Natural killer cell treated with Interleukin-12 subunit alpha and Interleukin-12 subunit beta and Interleukin-15 and Interleukin-18, amount 100 ng/mL, for 72 hours (primary cell): ENCODE measurements around the gene PAPPA. TPM values are rescaled to one million over a fixed set of nuclear protein-coding genes. Genes with fewer than 3 reads are reported as not detected.

Experiments
- ATAC-seq, 2 donors: fragments of 150-1000 bp; cut with Tn5 transposase in 1 of 2; sonication (Bioruptor Pico), chemical (Tn5 transposase) in 1 of 2; 2 replicates each; pipeline ENCODE4 v1.10.0; 2021
- DNase-seq: peaks from one replicate; pipeline ENCODE4 v3.0.0; 2022; ENCODE audit warnings: low spot score
- H3K27ac Mint-ChIP-seq, 2 donors: 1 replicate in 1 of 2; 2 replicates in 1 of 2; pipeline ENCODE4 v1.8.0; 2022; ENCODE audit warnings: mixed read lengths in 2 of 2, mild to moderate bottlenecking in 1 of 2, moderate library complexity in 1 of 2
- H3K27me3 Mint-ChIP-seq, 2 donors: 1 replicate in 1 of 2; 2 replicates in 1 of 2; pipeline ENCODE4 v1.8.0; 2022; ENCODE audit warnings: mixed read lengths in 2 of 2
- H3K36me3 Mint-ChIP-seq: one replicate; pipeline ENCODE4 v1.8.0; 2022; ENCODE audit warnings: mixed read lengths
- H3K4me1 Mint-ChIP-seq, 2 donors: 1 replicate in 1 of 2; 2 replicates in 1 of 2; pipeline ENCODE4 v1.8.0; 2022; ENCODE audit warnings: low read depth in 2 of 2, mixed read lengths in 2 of 2, mild to moderate bottlenecking in 1 of 2
- H3K4me3 Mint-ChIP-seq: one replicate; pipeline ENCODE4 v1.8.0; 2022; ENCODE audit warnings: mixed read lengths
- H3K9me3 Mint-ChIP-seq: 2 replicates; pipeline ENCODE4 v1.8.0; 2022; ENCODE audit warnings: mixed read lengths
- total RNA-seq, 2 donors: library from RNA; stranded (reverse); gene quantifications; one replicate each; pipeline ENCODE4 v1.2.3, GENCODE V29; 2022

The PAPPA gene
- total RNA-seq, 2 donors from 2014 or later, result not detected

- Mint-ChIP-seq H3K36me3 (no peaks in the 10 kb centered on the region), H3K4me1 (no peaks in the 10 kb centered on the region), H3K27ac (no peak overlapping the region), H3K9me3 (peaks cover 4% of the 10 kb centered on the region), H3K27me3 (no peaks in the 10 kb centered on the region), H3K4me3 (no peak overlapping the region)
- DNase-seq (no peak), ATAC-seq (no peak)
Measured at GRCh38 chr9:116320290-116320689, 166.7 kb downstream of the PAPPA start.

DNA sequence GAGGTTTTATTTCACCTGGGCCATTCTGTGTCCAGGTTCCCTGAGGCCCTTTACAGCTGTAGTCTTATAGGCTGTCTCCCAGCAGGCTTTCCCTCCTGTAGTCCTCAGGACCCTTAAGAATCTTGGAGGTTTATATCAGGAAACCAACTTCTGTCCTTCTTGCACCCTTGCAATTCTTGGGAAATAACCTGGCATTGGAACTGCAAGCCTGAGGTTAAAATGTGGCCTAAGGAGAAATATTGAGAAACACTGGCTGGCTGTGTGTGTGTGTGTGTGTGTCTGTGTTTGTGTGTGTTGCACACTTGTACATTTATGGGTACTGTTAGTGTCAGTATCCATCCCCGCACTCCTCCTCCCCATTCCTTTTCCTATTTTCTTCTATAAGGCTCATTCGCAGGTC lies 168.9 kb downstream of the PAPPA start:
- Mint-ChIP-seq H3K4me1 (no peaks in the 10 kb centered on the region), H3K27ac (no peak overlapping the region), H3K27me3 (no peaks in the 10 kb centered on the region), H3K4me3 (no peak overlapping the region), H3K36me3 (no peaks in the 10 kb centered on the region), H3K9me3 (peaks cover 7% of the 10 kb centered on the region)
- no peak for DNase-seq
- ATAC-seq, result no peak

GRCh38 chr9:116323012-116323411 lies 169.4 kb downstream of the PAPPA start:
- Mint-ChIP-seq H3K27ac (no peak overlapping the region), H3K27me3 (no peaks in the 10 kb centered on the region), H3K9me3 (peaks cover 7% of the 10 kb centered on the region), H3K36me3 (no peaks in the 10 kb centered on the region), H3K4me3 (no peak overlapping the region), H3K4me1 (no peaks in the 10 kb centered on the region)
- DNase-seq (no peak), ATAC-seq (no peak)

DNA sequence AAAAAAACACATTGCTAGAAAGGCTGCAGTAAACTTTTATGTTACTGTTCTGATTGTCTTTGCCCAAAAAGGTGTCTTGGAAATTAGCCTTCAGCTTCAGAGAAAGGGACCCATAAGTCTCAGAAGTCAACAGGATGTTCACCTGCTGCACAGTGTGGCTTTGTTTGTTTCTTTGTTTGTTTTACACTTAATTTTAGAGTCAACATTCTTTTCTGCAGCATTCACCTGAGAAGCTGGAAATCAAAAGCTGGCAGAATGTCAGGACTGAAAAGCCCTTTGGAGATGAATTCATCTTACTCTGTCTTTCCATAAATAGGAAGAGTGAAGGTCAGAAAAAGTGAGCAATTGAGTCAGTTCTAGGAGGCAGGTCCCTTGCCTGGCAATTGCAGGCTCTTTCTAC lies 170.0 kb downstream of the PAPPA start:
- Mint-ChIP-seq H3K4me3 (no peak overlapping the region), H3K4me1 (no peaks in the 10 kb centered on the region), H3K36me3 (no peaks in the 10 kb centered on the region), H3K27ac (no peak overlapping the region), H3K9me3 (peaks cover 7% of the 10 kb centered on the region), H3K27me3 (no peaks in the 10 kb centered on the region)
- no peak for DNase-seq
- ATAC-seq, result no peak

DNA sequence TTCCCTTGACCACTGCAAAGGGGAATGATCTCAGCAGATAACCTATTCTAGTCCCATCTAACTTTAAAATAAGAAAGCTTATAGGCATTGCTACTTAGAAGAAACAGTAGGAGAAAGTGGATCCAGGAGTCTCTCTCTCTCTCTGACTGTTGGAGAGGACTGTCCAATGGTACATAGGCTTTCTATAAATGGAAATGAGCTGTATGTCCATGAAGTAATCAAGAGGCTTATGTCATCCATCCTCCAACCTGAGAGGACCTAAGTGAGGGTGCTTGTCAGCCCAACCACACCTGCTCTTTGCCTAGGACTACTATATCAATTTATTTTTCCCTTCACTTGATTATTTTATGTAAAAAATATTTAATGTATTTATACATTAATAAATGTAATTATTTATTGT lies 172.3 kb downstream of the PAPPA start:
- DNase-seq, result no peak
- no peak for ATAC-seq
- Mint-ChIP-seq H3K9me3 (peaks cover 5% of the 10 kb centered on the region), H3K27ac (no peak overlapping the region), H3K36me3 (no peaks in the 10 kb centered on the region), H3K4me1 (no peaks in the 10 kb centered on the region), H3K27me3 (no peaks in the 10 kb centered on the region), H3K4me3 (no peak overlapping the region)

GRCh38 chr9:116327701-116328405 lies 174.3 kb downstream of the PAPPA start:
- no peak for DNase-seq
- no peak for ATAC-seq
- Mint-ChIP-seq H3K27ac (no peak overlapping the region), H3K36me3 (no peaks in the 10 kb centered on the region), H3K9me3 (peaks cover 12% of the 10 kb centered on the region), H3K4me1 (no peaks in the 10 kb centered on the region), H3K4me3 (no peak overlapping the region), H3K27me3 (no peaks in the 10 kb centered on the region)

DNA sequence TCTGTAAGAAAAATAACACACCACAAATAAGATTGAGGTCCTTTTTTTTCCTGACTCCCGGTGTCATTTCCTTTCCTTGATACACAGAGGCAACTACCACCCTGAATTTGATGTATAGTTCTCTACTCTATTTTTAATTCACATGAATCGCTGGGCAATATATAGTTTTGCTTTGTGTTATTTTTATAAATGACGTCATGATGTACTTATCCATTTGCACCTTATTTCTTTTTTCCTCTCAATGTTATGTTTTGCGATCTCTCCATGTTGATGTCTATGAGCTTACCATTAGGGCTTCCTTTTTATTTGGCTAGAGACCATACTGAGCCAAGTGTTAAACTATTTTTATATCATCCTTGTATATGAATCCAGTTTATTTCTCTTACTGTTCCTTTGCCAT lies 175.9 kb downstream of the PAPPA start:
- Mint-ChIP-seq H3K4me3 (no peak overlapping the region), H3K27me3 (no peaks in the 10 kb centered on the region), H3K27ac (no peak overlapping the region), H3K4me1 (no peaks in the 10 kb centered on the region), H3K9me3 (peaks cover 12% of the 10 kb centered on the region), H3K36me3 (no peaks in the 10 kb centered on the region)
- DNase-seq, result no peak
- ATAC-seq, result no peak

GRCh38 chr9:116331241-116331640 lies 177.7 kb downstream of the PAPPA start:
- no peak for ATAC-seq
- Mint-ChIP-seq H3K27me3 (no peaks in the 10 kb centered on the region), H3K4me1 (no peaks in the 10 kb centered on the region), H3K4me3 (no peak overlapping the region), H3K27ac (no peak overlapping the region), H3K9me3 (peaks cover 12% of the 10 kb centered on the region), H3K36me3 (no peaks in the 10 kb centered on the region)
- no peak for DNase-seq

DNA sequence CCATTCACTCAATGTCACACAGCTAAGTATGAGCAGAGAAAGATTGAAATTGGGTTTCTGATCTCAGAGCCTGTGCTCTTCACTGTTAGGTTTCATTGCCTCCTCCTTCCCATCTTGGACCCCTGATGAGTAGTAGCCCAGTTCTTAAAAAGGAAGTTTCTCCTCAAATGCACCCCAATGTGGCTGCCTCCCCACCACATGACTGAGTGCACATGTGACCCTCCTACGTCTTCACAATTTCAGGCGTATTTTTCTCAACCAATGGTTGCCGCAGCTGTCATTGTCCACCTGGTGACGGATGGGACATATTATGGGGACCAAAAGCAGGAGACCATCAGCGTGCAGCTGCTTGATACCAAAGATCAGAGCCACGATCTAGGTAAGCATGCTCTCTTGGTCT lies 178.5 kb downstream of the PAPPA start:
- ATAC-seq (no peak), DNase-seq (no peak)
- H3K27ac Mint-ChIP-seq, result no peak overlapping the region
- H3K36me3 Mint-ChIP-seq, result no peaks in the 10 kb centered on the region
- no peak overlapping the region for H3K4me3 Mint-ChIP-seq
- H3K27me3 Mint-ChIP-seq, result no peaks in the 10 kb centered on the region
- no peaks in the 10 kb centered on the region for H3K4me1 Mint-ChIP-seq
- H3K9me3 Mint-ChIP-seq, result peaks cover 11% of the 10 kb centered on the region

GRCh38 chr9:116333254-116333653 lies 179.7 kb downstream of the PAPPA start:
- peaks cover 10% of the 10 kb centered on the region for H3K9me3 Mint-ChIP-seq
- H3K36me3 Mint-ChIP-seq, result no peaks in the 10 kb centered on the region
- no peak for DNase-seq
- no peak overlapping the region for H3K4me3 Mint-ChIP-seq
- H3K4me1 Mint-ChIP-seq, result no peaks in the 10 kb centered on the region
- no peak overlapping the region for H3K27ac Mint-ChIP-seq
- ATAC-seq, result no peak
- no peaks in the 10 kb centered on the region for H3K27me3 Mint-ChIP-seq

- no peak overlapping the region for H3K27ac Mint-ChIP-seq
- peaks cover 10% of the 10 kb centered on the region for H3K9me3 Mint-ChIP-seq
- H3K27me3 Mint-ChIP-seq, result no peaks in the 10 kb centered on the region
- H3K4me1 Mint-ChIP-seq, result no peaks in the 10 kb centered on the region
- ATAC-seq, result no peak
- no peak overlapping the region for H3K4me3 Mint-ChIP-seq
- no peaks in the 10 kb centered on the region for H3K36me3 Mint-ChIP-seq
- no peak for DNase-seq
Measured at GRCh38 chr9:116334546-116335150, 181.1 kb downstream of the PAPPA start.

DNA sequence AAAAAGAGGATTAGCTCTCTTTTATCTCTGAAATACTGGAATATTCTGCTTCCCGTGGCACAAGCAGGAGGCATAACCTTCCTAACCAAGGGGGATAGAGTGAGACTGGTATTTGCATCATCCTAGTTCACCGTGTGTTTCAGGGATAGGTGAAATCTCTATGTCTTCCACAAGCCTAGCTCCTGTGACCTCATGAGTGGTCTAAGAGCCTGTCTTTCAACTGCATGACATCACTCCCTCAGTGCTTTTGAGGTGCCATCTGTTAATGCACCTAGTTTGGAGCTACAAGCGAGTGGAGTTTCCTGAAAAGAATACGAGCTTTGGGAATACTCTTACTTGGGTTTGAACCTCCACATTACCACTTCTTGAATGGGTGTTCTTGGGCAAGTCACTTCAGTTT lies 181.8 kb downstream of the PAPPA start:
- no peak overlapping the region for H3K27ac Mint-ChIP-seq
- H3K9me3 Mint-ChIP-seq, result peaks cover 10% of the 10 kb centered on the region
- H3K27me3 Mint-ChIP-seq, result no peaks in the 10 kb centered on the region
- H3K4me1 Mint-ChIP-seq, result no peaks in the 10 kb centered on the region
- no peak for DNase-seq
- no peak for ATAC-seq
- no peak overlapping the region for H3K4me3 Mint-ChIP-seq
- H3K36me3 Mint-ChIP-seq, result no peaks in the 10 kb centered on the region

DNA sequence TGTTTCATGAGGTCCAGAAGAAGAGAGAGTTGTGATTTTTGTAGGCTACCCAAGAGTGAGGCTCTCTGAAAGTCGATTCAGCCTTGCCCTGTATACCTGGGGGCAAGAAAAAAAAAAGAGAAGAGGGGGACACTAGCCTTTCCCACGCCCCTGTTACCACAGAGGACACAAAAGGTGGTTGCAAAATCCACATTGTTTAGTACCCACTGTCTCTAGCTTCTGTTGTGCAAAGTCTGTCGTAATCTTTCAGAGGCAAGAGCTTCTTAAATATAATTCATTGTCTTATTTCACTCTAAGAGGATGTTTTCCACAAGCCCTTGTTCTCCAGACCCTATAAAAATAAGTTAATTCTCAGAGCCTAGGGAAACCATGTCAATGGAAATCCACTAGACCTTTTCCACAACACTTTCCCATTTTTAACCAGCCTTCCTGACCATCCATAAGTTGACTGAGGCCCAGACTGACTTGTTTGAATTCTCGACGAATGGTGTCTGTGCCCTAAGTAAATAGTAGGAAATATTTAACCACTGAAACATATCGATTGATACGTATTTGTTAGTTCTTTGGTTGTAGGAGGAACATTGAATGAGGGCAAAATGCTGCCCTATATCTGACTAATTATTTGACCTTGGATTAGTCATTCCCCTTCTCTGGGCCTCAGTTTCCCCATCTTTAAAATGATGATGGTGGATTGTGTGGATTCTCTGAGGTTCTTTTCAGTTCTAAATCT lies 182.7 kb downstream of the PAPPA start:
- H3K4me3 Mint-ChIP-seq, result no peak overlapping the region
- no peaks in the 10 kb centered on the region for H3K36me3 Mint-ChIP-seq
- H3K27ac Mint-ChIP-seq, result no peak overlapping the region

DNA sequence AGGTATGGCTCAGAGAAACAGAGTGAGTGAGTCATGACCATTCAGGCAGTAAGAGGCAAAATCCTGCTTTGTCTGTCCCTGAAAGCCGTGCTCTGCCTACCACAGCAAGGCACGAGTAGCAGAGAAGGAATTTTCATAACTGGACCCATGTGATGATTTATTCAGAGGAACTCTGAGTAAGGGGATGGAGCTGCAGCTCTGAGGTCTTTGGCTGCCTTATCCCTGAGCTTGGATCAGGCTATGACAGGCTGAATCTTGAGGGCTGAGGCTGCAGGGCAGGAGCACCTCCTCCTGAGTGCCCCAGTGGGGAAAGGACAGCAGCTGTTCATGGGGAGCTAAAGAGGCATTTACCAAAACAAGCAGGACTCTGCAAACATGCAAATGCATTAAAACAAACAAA lies 183.4 kb downstream of the PAPPA start:
- Mint-ChIP-seq H3K27me3 (peaks cover 0 to 7% of the 10 kb centered on the region in 2 donors), H3K27ac (no peak overlapping the region), H3K4me1 (no peaks in the 10 kb centered on the region), H3K9me3 (peaks cover 10% of the 10 kb centered on the region), H3K36me3 (no peaks in the 10 kb centered on the region), H3K4me3 (no peak overlapping the region)
- ATAC-seq (no peak), DNase-seq (no peak)

More for the DNA sequence above, 182.7 kb downstream of the PAPPA start:
- H3K9me3 Mint-ChIP-seq, result peaks cover 9% of the 10 kb centered on the region
- peaks cover 0 to 4% of the 10 kb centered on the region in 2 donors for H3K27me3 Mint-ChIP-seq
- no peaks in the 10 kb centered on the region for H3K4me1 Mint-ChIP-seq
- DNase-seq, result no peak
- ATAC-seq, result no peak
